Middle frontal gyrus (tissue), 1 donor: ENCODE results near the gene RNASE2.
"Not testable (repeated sequence)": the region's sequence is repeated elsewhere in the genome, so short reads cannot be mapped to it uniquely, and the experiment has no call there.

Source experiments
- DNase-seq: peaks from one replicate; pipeline ENCODE4 v3.0.0-alpha.2; 2015; ENCODE audit warnings: low spot score; ENCODE audit errors: extremely low spot score

RNASE2 gene

DNA sequence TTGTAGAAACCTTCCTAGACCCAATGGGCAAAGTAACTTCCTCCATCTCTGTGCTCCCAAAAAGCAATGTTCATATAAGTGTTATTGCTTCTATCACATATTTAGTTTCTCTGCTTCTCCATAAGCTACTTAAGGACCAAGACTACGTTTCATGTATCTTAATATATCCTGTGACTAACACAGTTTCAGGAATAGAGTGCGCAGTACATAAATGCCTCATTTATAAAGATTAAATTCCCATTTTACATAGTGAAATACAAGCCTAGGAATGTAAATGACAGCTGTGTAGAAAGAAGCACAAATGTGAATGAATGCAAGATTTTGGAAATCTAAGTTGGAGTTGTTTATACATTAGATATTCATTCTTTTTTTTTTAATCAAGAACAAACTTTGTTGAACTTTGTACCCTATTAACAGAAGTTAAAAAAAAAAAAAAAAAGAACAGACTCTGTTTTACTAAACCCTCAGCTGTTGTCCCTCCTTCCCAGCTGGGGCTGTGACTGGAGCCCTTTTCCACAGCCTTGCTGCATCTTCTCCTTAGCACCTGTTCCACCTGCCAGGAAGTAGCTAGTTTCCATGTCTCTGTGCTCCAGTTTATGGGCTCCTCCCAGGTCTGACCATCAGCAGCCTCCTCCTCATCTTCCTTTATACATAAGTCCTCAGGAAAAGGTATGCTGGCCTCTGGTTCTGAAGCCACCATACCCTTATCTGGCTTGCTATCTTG is 27.5 kb downstream of the RNASE2 start:
- DNase-seq, result no peak

DNA sequence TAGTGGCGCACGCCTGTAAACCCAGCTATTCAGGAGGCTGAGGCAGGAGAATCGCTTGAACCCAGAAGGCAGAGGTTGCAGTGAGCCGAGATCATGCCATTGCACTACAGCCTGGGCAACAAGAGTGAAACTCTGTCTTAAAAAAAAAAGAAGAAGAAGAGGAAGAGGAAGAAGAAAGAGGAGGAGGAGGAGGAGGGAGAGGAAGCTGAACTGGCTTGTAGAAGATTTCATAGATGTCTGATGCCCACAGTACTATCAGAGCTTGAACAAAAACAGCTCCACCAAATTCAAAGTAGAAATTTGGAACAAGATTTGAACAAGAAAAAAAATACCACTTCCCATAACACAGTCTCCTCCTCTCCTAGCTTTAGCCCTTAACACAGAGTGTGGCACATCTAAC is 30.4 kb downstream of the RNASE2 start:
- DNase-seq, result not testable (repeated sequence)

DNA sequence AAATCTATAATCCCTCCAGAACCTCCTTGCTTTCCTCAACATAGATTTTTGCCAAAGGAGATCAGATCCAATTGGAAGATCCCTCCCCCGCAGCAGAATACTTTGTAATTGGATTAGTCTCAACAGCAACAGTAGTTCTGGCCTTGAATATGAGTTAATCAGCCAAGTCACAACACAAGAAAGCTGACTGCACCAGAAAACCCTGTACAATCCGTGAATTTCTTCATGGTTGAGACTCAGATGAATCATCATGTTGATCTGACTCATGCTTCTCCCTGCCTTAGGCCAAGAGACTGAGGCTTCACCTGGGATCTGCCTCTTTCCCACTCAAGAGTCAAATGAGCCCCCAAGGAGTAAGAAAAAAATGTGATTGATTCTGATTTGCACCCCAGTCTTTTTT is 31.5 kb downstream of the RNASE2 start:
- no peak for DNase-seq

DNA sequence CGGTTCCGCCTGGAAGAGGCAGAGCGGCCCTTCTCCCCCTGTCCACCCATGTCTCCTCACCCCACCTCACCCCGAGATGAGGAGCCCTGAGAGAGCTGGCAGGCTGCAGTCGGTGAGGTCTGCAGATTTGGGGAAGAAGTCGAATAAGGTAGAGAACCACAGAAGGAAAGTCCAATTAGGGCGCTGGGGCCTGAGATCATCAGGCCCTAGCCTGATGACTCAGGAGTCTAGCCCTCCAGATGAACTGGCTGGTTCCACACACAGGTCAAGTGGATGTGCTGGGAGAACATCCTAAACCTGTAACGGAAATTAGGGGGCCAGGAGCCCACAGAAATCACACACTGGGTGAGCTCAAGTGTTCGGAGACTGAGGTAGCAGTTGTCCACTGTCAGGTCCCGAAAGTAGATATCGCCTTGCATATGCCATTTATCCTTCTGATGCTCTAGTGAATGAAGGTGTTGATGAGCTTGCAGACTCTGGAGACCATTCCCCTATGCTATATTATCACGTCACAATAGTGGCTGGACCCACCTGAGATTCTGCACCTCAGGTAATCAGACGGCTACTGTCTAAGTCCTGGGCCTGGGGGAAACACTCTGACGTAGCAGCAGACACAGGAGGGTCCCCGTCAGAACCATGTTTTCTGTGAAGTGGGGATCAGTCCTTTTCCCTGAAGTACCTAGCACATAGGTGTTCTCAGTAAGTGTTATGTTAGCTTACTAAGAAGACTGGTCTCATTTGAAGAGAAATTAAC is 33.6 kb downstream of the RNASE2 start:
- DNase-seq, result no peak

DNA sequence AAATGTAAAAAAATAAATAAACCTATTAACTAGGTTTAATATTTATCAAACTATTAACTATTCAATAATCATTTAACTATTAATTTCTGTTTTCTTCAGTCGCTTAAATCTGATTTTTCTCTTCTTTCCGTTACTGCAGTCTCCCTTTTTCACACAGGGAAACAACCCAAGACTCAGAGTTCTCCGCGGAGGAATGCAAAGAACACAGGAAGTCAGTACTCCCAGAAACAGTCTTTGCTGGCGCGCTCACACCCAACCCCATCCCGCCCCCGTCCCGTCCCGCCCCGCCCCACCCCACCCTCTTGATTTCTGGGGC is 34.1 kb downstream of the RNASE2 start:
- DNase-seq, result no peak

DNA sequence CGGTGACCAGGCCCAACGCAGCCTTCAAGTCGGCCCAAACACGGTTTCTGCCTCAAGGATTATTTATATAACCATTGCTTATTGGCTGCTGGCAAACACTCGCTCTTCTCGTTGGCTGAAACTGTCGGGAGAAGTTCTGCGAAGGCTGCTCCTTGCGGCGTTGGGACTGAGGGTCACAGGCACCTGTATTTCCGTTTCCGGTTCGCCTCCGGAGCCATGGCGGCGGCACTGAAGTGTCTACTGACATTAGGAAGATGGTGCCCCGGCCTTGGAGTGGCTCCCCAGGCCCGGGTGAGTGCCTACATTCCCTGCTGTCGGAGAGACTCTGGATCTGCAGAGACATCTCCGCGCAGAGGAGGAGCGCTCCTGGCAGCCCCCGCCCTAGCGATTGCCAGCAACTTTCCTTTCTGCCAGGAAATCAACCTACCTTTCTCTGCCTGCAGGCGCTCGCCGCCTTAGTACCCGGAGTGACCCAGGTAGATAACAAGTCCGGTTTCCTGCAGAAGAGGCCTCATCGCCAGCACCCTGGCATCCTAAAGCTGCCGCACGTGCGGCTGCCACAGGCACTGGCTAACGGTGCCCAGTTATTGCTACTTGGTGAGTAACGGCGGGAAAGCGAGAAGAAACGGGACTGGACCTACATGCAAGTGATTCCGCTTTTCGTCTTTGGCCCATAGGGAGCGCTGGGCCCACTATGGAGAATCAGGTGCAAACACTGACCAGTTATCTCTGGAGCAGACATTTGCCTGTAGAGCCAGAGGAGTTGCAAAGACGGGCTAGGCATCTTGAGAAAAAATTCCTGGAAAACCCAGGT is 34.7 kb downstream of the RNASE2 start, which contains the start of gene METTL17:
Gene METTL17, plus strand, starts transcription at position 194 of the 814 bp plus-strand sequence. Its CDS starts 23 bp downstream, at position 217.
- DNase-seq, result peak; percentile 90

DNA sequence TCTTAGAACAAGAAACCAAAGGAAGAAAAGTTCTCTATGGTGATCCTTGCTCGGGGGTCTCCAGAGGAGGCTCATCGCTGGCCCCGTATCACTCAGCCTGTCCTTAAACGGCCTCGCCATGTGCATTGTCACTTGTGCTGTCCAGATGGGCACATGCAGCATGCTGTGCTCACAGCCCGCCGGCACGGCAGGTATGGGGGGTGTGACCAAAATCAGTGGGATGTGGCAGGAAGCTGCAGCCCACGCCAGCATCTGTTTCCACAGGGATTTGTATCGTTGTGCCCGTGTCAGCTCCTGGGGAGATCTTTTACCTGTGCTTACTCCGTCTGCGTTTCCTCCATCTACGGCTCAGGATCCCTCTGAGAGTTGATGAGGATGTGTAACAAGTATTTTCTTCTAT is 41.2 kb downstream of the RNASE2 start:
- no peak for DNase-seq

DNA sequence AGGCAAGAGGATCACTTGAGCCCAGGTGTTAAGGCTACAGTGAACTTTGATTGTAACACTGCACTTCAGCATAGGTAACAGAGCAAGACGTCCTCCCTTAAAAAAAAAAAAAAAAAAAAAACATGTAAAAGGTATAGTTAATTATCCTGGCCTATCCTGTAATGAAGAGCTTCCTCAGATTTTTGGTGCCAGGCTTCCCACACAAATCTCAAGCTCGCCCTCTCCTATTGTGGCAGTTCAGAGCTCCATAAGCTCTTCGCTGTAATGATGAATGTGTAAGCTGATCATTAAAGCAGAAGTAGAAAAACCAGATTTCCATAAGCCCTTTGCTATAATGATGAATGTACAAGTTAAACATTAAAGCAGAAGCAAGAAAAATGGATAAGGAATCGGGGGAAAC is 41.8 kb downstream of the RNASE2 start:
- no peak for DNase-seq

DNA sequence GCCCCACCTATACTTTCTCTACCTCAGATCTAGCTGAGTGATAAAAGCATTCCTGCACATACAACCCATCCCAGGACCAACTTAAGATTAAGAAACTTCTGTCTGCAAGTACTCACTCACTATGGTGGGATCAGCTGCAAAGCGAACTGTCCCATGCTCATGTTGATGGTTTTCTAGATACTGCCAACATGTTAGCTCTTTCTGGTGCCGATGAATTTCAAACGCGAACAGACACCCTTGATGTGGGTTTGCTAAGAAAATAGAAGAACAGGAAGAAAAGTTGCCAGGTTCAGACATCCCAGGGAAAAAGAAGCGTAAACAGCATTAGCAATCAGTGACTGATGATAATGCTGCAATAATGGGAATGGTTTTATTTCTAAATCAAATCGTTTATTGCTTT is 42.3 kb downstream of the RNASE2 start:
- DNase-seq, result no peak

DNA sequence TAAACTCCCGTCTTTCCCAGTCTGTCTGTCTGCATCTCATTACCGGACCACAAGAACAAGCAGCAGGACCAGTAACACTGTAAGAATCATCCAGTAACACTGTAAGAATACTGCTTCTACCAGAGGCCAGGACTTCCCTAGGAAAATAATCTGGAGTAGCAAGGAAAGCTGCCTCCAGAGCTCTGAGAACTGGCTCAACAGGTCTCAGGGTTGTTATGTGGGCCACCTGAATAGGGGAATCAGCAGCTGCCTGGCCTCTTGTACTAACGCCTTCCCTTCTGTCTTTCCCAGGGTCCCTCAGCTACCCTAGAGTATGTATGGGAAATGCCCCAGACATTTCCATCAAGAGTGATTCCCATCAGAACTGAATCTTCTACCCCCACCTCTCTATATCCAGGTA is 42.9 kb downstream of the RNASE2 start:
- no peak for DNase-seq

DNA sequence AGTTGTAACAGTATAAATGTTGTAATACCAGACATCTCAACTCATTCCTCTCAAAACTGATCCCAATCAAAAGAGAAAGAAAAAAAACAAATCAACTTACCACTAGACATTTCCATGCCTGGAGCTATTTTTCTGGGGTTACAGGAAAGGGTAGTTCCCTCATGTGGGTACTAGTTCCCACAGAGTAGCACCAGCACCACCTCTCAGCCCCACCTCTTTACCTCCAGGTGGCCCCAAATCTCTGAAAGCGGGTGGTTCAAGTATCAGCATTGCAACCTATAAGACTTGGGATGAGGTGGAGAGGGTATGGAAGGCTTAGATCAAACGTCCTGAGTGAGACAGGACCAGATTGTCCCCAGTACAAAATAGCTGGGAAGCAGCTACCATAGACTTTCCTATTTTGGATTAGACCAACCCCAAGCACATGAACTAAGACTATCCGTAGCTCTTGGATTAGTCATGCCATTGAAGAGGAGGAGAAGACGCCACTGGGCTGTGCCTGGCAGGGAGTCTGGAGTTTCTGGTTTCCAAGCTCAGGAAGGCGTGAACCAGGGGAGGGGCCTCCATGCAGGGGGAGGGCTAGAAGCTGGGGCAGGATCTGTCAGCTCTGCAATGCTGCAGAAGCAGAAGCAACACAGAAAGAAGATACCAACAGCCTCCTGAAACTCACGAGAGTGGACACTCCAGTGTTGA is 43.5 kb downstream of the RNASE2 start, which contains the start of gene SLC39A2:
Gene SLC39A2, plus strand, starts transcription at position 620 of the 693 bp plus-strand sequence. CDS start 154 bp downstream, outside the sequence.
- DNase-seq, result no peak

DNA sequence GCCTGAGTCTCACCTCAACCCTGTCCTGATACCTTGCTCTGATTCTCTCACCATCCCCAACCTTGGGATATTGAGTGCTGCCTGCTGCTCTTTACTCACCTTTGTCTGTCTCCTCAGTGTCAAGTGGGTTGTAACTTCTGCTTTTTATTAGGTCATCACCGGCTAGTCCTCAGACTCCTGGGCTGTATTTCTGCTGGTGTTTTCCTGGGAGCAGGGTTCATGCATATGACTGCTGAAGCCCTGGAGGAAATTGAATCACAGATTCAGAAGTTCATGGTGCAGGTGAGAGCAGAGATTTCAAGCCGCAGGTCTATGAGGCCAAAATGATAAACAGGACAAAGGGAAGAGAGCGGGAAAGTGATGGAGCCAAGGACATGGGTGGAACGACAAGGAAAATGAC is 44.3 kb downstream of the RNASE2 start:
- no peak for DNase-seq

DNA sequence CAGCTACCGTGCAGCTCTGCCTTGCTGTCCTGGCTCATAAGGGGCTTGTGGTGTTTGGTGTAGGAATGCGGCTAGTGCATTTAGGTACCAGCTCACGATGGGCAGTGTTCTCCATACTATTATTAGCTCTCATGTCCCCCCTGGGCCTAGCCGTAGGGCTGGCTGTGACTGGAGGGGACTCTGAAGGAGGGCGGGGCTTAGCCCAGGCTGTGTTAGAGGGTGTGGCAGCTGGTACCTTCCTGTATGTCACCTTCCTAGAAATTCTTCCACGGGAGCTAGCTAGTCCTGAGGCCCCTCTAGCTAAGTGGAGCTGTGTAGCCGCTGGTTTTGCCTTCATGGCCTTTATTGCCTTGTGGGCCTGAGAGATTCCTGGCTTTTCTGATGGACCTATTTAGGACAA is 45.9 kb downstream of the RNASE2 start:
- DNase-seq, result no peak

DNA sequence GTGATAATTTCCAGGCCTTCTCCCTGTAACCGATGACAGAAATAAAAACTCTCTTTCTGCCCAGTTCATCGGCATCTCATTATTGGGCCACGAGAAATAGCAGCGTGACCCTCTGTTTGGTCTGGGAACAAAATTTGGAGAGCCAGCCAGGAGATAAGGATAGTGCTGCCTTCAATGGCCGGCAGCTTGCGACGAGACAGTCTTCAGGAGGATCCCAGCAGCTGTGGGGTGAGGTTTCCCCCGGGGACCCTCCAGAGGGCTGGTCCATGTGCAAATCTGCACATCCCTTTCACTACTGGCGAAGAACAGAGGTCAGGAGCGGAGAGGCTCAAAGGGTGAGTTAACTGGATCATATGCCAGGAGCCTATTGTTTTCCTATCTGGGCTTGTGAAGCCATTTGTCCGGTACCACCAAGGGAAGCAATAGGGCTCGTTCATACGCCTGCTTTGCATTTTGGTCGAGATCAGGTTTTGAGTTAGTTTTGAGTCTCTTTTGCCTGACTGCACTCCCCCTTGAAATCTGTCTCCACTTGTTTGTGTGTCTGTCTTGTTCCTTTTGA is 48.6 kb downstream of the RNASE2 start:
- DNase-seq, result no peak
